Lower leg skin (tissue), 4 donors: ENCODE measurements around the gene PDXK. TPM values are rescaled to one million over a fixed set of nuclear protein-coding genes. Genes with fewer than 3 reads are reported as not detected.

Source experiments
- DNase-seq, 2 donors: peaks; one replicate each; pipeline ENCODE4 v3.0.0-alpha.2; 2019; ENCODE audit warnings: low spot score in 2 of 2
- H3K4me3 ChIP-seq: fragments of 200-600 bp; sonication (generic); 2 replicates; pipeline ENCODE4 v1.5.1; 2017; ENCODE audit warnings: mild to moderate bottlenecking, low read depth; ENCODE audit not compliant: poor library complexity, severe bottlenecking
- POLR2A ChIP-seq, 2 donors: fragments of 450-650 bp; IDR thresholded peaks; one replicate each; pipeline ENCODE4 v1.6.1; 2016 to 2017; ENCODE audit warnings: antibody characterized with exemption in 2 of 2, mild to moderate bottlenecking in 1 of 2, moderate library complexity in 1 of 2
- WGBS, 2 donors: methylation state at CpG; one replicate each; pipeline ENCODE4 v1.1.5; 2018; 5-methylcytosine and 5-hydroxymethylcytosine counted together
- intact Hi-C: fragments of 100-400 bp; cut with DNase I; formaldehyde crosslinking; loops from one replicate; pipeline ENCODE4 v1.15.0; 2023; ENCODE audit warnings: low total_unique reads
- total RNA-seq, 4 donors: library from RNA; depleted of rRNA; stranded (reverse); fragments of >200 nt; gene quantifications; one replicate each; pipeline ENCODE4 v1.1.0, GENCODE V29; 2016
- TF ChIP-seq, protein P1 (sequence below), 3 donors: fragments of 450-650 bp; IDR thresholded peaks; one replicate each; pipeline ENCODE4 v1.5.1; 2016; ENCODE audit warnings: antibody characterized with exemption in 3 of 3, mild to moderate bottlenecking in 3 of 3, moderate library complexity in 2 of 3

PDXK gene
- total RNA-seq, 4 donors from 2014 or later, result 19.5 to 55.6 (median 42.1) TPM

DNA sequence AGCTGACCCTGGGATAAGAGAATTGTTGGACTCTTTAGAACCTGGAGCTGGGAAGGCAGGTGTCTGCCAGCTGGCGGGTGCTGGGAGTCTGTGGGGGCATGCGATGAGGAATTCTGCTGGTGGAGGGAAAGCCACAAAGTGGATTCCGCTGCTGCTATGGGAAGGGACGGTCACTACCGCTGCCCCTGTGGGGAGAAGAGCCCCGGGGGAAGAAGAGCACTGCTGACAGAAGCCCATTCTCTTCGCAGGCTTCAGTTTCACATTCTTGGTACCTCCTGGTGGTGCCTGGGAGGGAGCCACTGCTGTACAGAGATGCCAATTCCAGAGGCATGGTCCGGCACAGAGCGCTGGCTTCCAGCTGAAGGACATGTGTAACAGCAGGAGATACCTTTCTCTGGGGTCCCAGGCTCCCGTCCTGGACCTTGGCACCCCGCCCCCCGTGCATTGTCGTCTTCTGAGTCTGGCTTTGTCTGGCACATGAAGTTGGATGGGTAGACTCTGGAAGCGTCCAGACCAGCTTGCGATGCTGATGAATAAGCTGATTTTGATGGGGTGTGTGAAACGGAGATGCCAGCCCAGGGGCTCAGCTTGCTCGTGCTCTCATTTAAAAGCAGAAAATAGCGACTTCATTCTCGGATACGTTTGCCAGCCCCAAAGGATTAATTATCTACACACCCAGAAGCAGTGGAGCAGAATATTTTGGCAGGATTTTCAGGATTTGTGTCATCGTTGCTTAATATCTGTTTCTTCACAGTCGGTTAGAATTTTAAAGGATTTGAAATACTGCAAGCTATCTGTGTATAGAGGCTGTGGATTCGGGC is 13.2 kb downstream of the PDXK start:
- H3K4me3 ChIP-seq, result no peak overlapping the region
- 43 to 48% methylated on average over 23 of the region's 23 CpGs for WGBS, 2 donors
- intact Hi-C loops, result no loop called here
- TF ChIP-seq, protein P1, sequence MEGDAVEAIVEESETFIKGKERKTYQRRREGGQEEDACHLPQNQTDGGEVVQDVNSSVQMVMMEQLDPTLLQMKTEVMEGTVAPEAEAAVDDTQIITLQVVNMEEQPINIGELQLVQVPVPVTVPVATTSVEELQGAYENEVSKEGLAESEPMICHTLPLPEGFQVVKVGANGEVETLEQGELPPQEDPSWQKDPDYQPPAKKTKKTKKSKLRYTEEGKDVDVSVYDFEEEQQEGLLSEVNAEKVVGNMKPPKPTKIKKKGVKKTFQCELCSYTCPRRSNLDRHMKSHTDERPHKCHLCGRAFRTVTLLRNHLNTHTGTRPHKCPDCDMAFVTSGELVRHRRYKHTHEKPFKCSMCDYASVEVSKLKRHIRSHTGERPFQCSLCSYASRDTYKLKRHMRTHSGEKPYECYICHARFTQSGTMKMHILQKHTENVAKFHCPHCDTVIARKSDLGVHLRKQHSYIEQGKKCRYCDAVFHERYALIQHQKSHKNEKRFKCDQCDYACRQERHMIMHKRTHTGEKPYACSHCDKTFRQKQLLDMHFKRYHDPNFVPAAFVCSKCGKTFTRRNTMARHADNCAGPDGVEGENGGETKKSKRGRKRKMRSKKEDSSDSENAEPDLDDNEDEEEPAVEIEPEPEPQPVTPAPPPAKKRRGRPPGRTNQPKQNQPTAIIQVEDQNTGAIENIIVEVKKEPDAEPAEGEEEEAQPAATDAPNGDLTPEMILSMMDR (IDR thresholded peaks at IDR 0.05), result no peak
- no peak for TF ChIP-seq POLR2A (IDR thresholded peaks at IDR 0.05)
- no peak for DNase-seq

DNA sequence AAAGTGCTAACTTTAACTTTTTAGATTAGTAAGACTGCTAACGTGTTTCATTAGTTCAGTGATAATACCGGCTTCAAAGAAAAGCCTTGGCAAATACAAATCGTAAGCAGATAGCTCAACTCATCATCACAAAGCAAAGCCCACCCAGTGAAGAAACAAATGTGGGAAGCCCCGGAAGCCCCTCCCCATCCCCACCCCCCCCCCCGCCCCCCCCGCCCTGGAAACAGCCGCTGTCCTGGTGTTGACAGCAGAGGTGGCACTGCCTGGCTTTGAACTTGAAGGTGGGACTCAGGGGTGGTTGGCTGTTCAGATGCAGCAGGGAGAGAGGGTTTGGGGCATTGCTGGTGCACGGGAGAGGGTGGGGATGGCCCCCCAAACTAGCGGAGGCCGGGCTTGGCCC is 14.1 kb downstream of the PDXK start:
- intact Hi-C loops, result no loop called here
- no peak for DNase-seq
- WGBS, 2 donors, result 55 to 63% methylated on average over 10 of the region's 10 CpGs
- TF ChIP-seq, protein P1 (IDR thresholded peaks at IDR 0.05), result no peak
- no peak for TF ChIP-seq POLR2A (IDR thresholded peaks at IDR 0.05)
- H3K4me3 ChIP-seq, result no peak overlapping the region

DNA sequence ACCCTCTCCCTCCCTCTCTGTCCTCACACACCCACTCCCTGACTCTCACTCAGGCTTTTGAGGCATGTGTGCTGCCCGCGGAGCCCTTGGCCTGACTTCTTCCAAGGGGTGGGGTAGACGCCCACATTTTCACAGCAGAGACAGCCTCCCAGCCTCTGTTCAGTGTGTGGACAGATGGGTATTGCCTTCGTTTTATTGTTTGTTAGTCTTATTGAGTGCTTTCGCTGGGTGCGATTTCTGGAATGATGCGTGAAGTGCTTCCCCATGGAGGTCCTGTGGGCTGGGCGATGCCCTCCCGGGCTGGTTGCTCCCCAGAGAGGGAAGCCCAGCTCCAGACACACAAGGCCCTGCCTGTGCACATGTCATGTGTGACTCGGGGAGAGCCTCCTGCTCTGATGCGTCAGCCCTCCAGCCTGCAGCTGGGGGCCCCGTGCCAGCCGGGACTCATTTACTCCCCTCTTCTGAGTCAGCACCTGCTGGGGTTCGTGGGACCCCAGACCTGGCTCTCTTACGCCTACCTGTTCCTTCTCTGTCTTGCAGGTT is 14.7 kb downstream of the PDXK start:
- H3K4me3 ChIP-seq, result no peak overlapping the region
- intact Hi-C loops, result no loop called here
- TF ChIP-seq, protein P1 (IDR thresholded peaks at IDR 0.05), result no peak
- TF ChIP-seq POLR2A (IDR thresholded peaks at IDR 0.05), result no peak
- 31 to 51% methylated on average over 10 to 15 of the region's 15 CpGs for WGBS, 2 donors
- DNase-seq, result no peak

- TF ChIP-seq POLR2A (IDR thresholded peaks at IDR 0.05), result no peak
- TF ChIP-seq, protein P1 (IDR thresholded peaks at IDR 0.05), result no peak
- intact Hi-C loops, result no loop called here
- no peak for DNase-seq
- WGBS, 2 donors, result 62 to 70% methylated on average over 24 of the region's 25 CpGs
- no peak overlapping the region for H3K4me3 ChIP-seq
These were observed 15.4 kb downstream of the PDXK start for GRCh38 chr21:43734131-43734927.

DNA sequence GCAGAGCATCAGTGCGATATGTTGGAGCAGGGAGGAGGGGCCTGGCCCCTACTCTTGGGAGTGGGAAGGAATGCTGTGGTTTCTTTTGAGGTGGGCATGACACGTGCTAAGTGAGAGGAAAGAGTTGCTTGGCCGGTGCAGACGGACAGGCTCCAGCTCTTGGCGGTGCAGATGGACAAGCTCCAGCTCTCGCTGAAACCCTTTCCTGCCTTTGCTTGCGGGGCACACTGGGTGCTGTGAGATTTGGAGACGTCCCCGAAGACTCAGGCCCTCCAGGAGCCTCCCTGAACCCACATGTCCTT is 15.9 kb downstream of the PDXK start:
- no peak overlapping the region for H3K4me3 ChIP-seq
- intact Hi-C loops, result no loop called here
- 74% methylated on average over 9 of the region's 9 CpGs for WGBS, 2 donors
- DNase-seq, result no peak
- TF ChIP-seq, protein P1 (IDR thresholded peaks at IDR 0.05), result no peak
- TF ChIP-seq POLR2A (IDR thresholded peaks at IDR 0.05), result no peak
